SH-SY5Y (cell line): ENCODE data around the gene GALNT13.

Experiments
- GATA2 ChIP-seq: IDR thresholded peaks from 2 replicates; pipeline ENCODE4 v1.6.1; 2011; ENCODE audit warnings: mild to moderate bottlenecking, low read depth, low read length
- GATA3 ChIP-seq: IDR thresholded peaks from 2 replicates; pipeline ENCODE4 v1.6.1; 2011; ENCODE audit warnings: low read depth, mild to moderate bottlenecking, low read length, moderate library complexity

GRCh38 chr2:154207288-154208047 is 335.7 kb downstream of the GALNT13 start:
- TF ChIP-seq GATA2, result no peak
- TF ChIP-seq GATA3, result no peak
